CD4-positive, CD25-positive, alpha-beta regulatory T cell (primary cell): ENCODE data around the gene NUDT3. TPM values are rescaled to one million over a fixed set of nuclear protein-coding genes. Genes with fewer than 3 reads are reported as not detected.

Experiments
- ATAC-seq, 2 donors: fragments of 150-1000 bp; cut with Tn5 transposase; one replicate each; pipeline ENCODE4 v1.10.0; 2021; ENCODE audit warnings: low read depth in 2 of 2, moderate number of reproducible peaks in 2 of 2, moderate library complexity in 1 of 2
- DNase-seq, 3 donors: peaks; one replicate each; pipeline versions ENCODE4 v3.0.0 to v3.0.0-alpha.2; 2012 to 2022; ENCODE audit warnings: mixed read lengths in 1 of 3
- H3K27ac ChIP-seq: one replicate; pipeline ENCODE4 v1.7.0; 2013; ENCODE audit warnings: mild to moderate bottlenecking, low read length; ENCODE audit not compliant: insufficient read depth, poor library complexity, severe bottlenecking
- H3K27me3 ChIP-seq: one replicate; pipeline ENCODE4 v1.7.0; 2013; ENCODE audit warnings: low read length; ENCODE audit not compliant: control insufficient read depth, insufficient read depth
- H3K36me3 ChIP-seq: one replicate; pipeline ENCODE4 v1.7.0; 2013; ENCODE audit warnings: mild to moderate bottlenecking, low read length, moderate library complexity; ENCODE audit not compliant: control insufficient read depth, insufficient read depth
- H3K4me1 ChIP-seq: 2 replicates; pipeline ENCODE4 v1.7.0; 2013; ENCODE audit warnings: mild to moderate bottlenecking, low read length; ENCODE audit not compliant: insufficient read depth, control insufficient read depth, poor library complexity, severe bottlenecking
- H3K4me3 ChIP-seq: one replicate; pipeline ENCODE4 v1.7.0; 2013; ENCODE audit warnings: low read depth, mild to moderate bottlenecking, low read length, moderate library complexity
- H3K9me3 ChIP-seq, 2 experiments: 1 replicate in 1 of 2; 2 replicates in 1 of 2; pipeline ENCODE4 v1.7.0; 2013; ENCODE audit warnings: low read length in 2 of 2, mild to moderate bottlenecking in 1 of 2, moderate library complexity in 1 of 2; ENCODE audit not compliant: control insufficient read depth in 2 of 2
- H3K27ac Mint-ChIP-seq, 3 donors: one replicate each; pipeline ENCODE4 v1.8.0; 2020 to 2022; ENCODE audit warnings: mild to moderate bottlenecking in 3 of 3, mixed read lengths in 3 of 3, moderate library complexity in 2 of 3
- H3K27me3 Mint-ChIP-seq: one replicate; pipeline ENCODE4 v1.8.0; 2022; ENCODE audit warnings: mild to moderate bottlenecking, mixed read lengths
- H3K36me3 Mint-ChIP-seq: one replicate; pipeline ENCODE4 v1.8.0; 2020; ENCODE audit warnings: mixed read lengths
- H3K4me1 Mint-ChIP-seq, 4 donors: one replicate each; pipeline ENCODE4 v1.8.0; 2020 to 2022; ENCODE audit warnings: mixed read lengths in 4 of 4, mild to moderate bottlenecking in 1 of 4
- H3K4me3 Mint-ChIP-seq, 4 donors: one replicate each; pipeline ENCODE4 v1.8.0; 2020 to 2022; ENCODE audit warnings: mild to moderate bottlenecking in 4 of 4, mixed read lengths in 4 of 4, moderate library complexity in 3 of 4
- H3K9me3 Mint-ChIP-seq, 7 donors: one replicate each; pipeline ENCODE4 v1.8.0; 2020 to 2022; ENCODE audit warnings: mixed read lengths in 7 of 7, mild to moderate bottlenecking in 3 of 7, moderate library complexity in 2 of 7
- polyA plus RNA-seq, 4 donors: library from polyadenylated mRNA; unstranded; fragments of 300-500 nt; fragmentation: Illumina TruSeq; gene quantifications; one replicate each; pipeline ENCODE4 v1.2.3, GENCODE V29; 2021
- total RNA-seq: library from RNA; stranded (reverse); gene quantifications from one replicate; pipeline ENCODE4 v1.2.3, GENCODE V29; 2022

Gene NUDT3
- total RNA-seq (22.4 TPM), polyA plus RNA-seq (10 to 100 TPM in 1 of 4 donors, 1 to 10 TPM in 3; 8.5 to 10.1 (median 9.8) TPM)

DNA sequence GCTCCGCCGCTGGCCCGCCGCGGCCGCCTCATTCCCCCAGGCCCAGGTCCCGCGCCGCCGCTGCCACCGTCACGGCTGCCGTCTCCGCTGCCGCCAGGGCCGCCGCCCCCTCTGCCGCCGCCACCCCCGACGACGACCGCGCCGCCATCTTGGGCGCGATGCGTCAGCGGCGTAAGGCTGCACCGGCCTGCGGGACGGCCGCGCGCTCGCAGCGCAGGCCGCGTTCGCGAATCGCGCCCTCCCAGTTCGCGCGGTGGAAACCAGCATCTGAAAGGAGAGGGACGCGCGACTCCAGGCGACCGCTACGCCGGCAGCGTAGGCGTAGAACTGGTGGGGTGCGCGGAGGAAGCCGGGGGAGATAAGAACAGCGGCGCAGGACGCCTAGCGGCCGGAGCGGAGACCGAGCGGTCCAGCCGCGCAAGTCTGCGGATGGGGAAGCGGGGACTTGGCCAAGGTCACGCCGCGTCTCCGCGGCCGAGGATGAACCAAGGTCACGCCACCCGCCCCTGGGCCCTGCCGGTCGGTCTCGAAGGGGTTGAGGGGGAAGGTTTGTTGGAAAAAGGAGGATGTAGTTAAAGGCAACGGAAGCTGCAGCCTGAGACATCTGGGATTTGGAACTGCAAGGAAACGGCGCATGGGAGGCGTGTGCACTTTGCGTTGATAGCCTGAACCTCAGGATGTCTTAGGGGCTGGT lies at the start of gene NUDT3:
Gene NUDT3 (minus strand): TSS at position 173 of the 694 bp plus-strand sequence. CDS start 307 bp downstream, outside the sequence.
- no peaks in the 10 kb centered on the region for H3K27me3 Mint-ChIP-seq
- H3K27ac Mint-ChIP-seq, result peak within 1 kb of the TSS; percentile 88 to 96 (median 96)

DNA sequence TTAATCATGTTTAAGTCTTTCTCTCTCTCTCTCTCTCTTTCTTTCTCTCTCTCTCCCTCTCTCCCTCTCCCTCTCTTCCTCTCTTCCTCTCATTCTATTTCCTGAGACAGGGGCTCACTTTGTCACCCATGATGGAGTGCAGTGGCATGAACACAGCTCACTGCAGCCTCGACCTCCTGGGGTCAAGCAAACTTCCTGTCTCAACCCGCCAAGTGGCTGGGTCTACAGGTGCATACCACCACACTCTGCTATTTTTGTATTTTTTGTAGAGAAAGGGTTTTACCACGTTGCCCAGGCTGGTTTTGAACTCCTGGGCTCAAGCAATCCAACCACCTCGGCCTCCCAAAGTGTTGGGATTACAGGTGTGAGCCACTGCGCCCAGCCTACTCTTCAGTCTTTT lies 49.1 kb upstream of the NUDT3 start:
- DNase-seq (no peak), ATAC-seq (no peak)
- H3K4me3 Mint-ChIP-seq, result no peak overlapping the region
- Histone ChIP-seq H3K4me3 (no peak overlapping the region), H3K27me3 (no peaks in the 10 kb centered on the region), H3K27ac (no peak overlapping the region), H3K4me1 (no peaks in the 10 kb centered on the region), H3K9me3 (no peaks in the 10 kb centered on the region), H3K36me3 (no peaks in the 10 kb centered on the region)
- peaks cover 0 to 2% (median 0%) of the 10 kb centered on the region in 7 donors for H3K9me3 Mint-ChIP-seq
- H3K4me1 Mint-ChIP-seq, result no peaks in the 10 kb centered on the region
- H3K27me3 Mint-ChIP-seq, result no peaks in the 10 kb centered on the region
- H3K36me3 Mint-ChIP-seq, result no peaks in the 10 kb centered on the region
- no peak overlapping the region for H3K27ac Mint-ChIP-seq

More for the DNA sequence above, at the start of gene NUDT3:
- peaks cover 21% of the 10 kb centered on the region for H3K4me1 ChIP-seq
- no peaks in the 10 kb centered on the region for H3K9me3 ChIP-seq
- peaks cover 7 to 33% (median 19%) of the 10 kb centered on the region in 4 donors for H3K4me1 Mint-ChIP-seq
- peak within 1 kb of the TSS; percentile 87 for H3K27ac ChIP-seq
- DNase-seq (peak; percentile 87 to 97 (median 94)), ATAC-seq (peak; percentile 85 to 88)
- H3K4me3 Mint-ChIP-seq, result peak within 1 kb of the TSS in 3 of 4 donors; percentile 76 to 100 (median 98)
- no peaks in the 10 kb centered on the region for H3K27me3 ChIP-seq
- peaks cover 0 to 2% (median 0%) of the 10 kb centered on the region in 7 donors for H3K9me3 Mint-ChIP-seq
- no peaks in the 10 kb centered on the region for H3K36me3 ChIP-seq
- no peaks in the 10 kb centered on the region for H3K36me3 Mint-ChIP-seq
- H3K4me3 ChIP-seq, result peak within 1 kb of the TSS; percentile 92

DNA sequence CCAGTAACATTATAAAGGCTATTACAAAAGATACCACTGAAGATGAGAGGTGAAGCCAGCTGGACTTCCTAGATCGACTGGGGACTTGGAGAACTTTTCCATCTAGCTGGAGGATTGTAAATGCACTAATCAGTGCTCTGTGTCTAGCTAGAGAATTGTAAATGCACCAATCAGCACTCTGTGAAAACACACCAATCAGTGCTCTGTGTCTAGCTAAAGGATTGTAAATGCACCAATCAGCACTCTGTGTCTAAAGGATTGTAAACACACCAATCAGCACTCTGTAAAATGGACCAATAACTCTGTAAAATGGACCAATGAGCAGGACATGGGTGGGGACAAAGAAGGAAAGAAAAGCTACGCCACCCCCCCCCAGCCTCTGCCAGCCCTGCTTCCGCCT lies 47.0 kb upstream of the NUDT3 start:
- H3K36me3 Mint-ChIP-seq, result no peaks in the 10 kb centered on the region
- H3K9me3 Mint-ChIP-seq, result peaks cover 0 to 2% (median 0%) of the 10 kb centered on the region in 7 donors
- no peak overlapping the region for H3K4me3 ChIP-seq
- no peak overlapping the region for H3K27ac Mint-ChIP-seq
- no peaks in the 10 kb centered on the region for H3K4me1 Mint-ChIP-seq
- no peaks in the 10 kb centered on the region for H3K9me3 ChIP-seq
- no peaks in the 10 kb centered on the region for H3K36me3 ChIP-seq
- ATAC-seq, result no peak
- peak overlapping the region in 1 of 4 donors; percentile 27 for H3K4me3 Mint-ChIP-seq
- no peaks in the 10 kb centered on the region for H3K27me3 ChIP-seq
- H3K27ac ChIP-seq, result no peak overlapping the region
- no peaks in the 10 kb centered on the region for H3K27me3 Mint-ChIP-seq
- no peaks in the 10 kb centered on the region for H3K4me1 ChIP-seq
- DNase-seq, result no peak

DNA sequence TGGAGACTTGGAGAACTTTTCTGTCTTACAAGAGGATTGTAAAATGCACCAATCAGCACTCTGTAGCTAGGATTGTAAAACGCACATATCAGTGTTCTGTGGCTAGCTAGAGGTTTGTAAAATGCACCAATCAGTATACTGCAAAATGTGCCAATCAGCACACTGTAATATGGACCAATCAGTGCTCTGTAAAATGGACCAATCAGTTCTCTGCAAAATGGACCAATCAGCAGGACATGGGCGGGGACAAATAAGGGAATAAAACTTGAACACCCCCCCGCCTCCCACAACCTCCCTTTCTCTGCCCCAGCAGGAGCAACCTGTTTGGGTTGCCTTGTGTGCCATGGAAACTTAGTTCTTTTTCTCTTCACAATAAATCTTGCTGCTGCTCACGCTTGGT lies 46.2 kb upstream of the NUDT3 start:
- no peaks in the 10 kb centered on the region for H3K9me3 ChIP-seq
- H3K4me1 Mint-ChIP-seq, result no peaks in the 10 kb centered on the region
- H3K36me3 Mint-ChIP-seq, result no peaks in the 10 kb centered on the region
- H3K27me3 ChIP-seq, result no peaks in the 10 kb centered on the region
- H3K9me3 Mint-ChIP-seq, result peaks cover 0 to 2% (median 0%) of the 10 kb centered on the region in 7 donors
- H3K4me1 ChIP-seq, result no peaks in the 10 kb centered on the region
- no peak overlapping the region for H3K4me3 Mint-ChIP-seq
- H3K27ac ChIP-seq, result no peak overlapping the region
- no peaks in the 10 kb centered on the region for H3K36me3 ChIP-seq
- H3K4me3 ChIP-seq, result no peak overlapping the region
- H3K27me3 Mint-ChIP-seq, result no peaks in the 10 kb centered on the region
- no peak overlapping the region for H3K27ac Mint-ChIP-seq
- ATAC-seq, result no peak
- DNase-seq, result no peak

DNA sequence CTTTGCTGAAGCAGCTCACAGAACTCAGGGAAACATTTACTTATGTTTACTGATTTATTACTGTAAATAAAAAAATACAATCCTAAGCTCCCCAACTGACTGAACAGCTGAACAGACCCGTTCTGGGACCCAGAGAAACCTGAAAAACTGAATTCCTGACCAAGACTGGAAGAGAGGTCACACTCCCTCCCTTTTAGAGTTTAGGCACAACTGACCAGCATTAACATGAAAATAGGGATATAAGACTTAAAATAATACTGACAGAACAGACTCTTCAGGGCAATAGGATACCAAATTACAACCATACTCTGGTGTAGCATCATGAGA lies 45.1 kb upstream of the NUDT3 start:
- H3K4me1 ChIP-seq, result no peaks in the 10 kb centered on the region
- ATAC-seq (no peak), DNase-seq (no peak)
- Mint-ChIP-seq H3K9me3 (peaks cover 0 to 2% (median 0%) of the 10 kb centered on the region in 7 donors), H3K4me1 (no peaks in the 10 kb centered on the region), H3K27ac (peak overlapping the region in 1 of 3 donors; percentile 71), H3K4me3 (no peak overlapping the region), H3K36me3 (no peaks in the 10 kb centered on the region), H3K27me3 (no peaks in the 10 kb centered on the region)
- H3K9me3 ChIP-seq, result no peaks in the 10 kb centered on the region
- no peak overlapping the region for H3K27ac ChIP-seq
- no peaks in the 10 kb centered on the region for H3K36me3 ChIP-seq
- no peaks in the 10 kb centered on the region for H3K27me3 ChIP-seq
- no peak overlapping the region for H3K4me3 ChIP-seq

DNA sequence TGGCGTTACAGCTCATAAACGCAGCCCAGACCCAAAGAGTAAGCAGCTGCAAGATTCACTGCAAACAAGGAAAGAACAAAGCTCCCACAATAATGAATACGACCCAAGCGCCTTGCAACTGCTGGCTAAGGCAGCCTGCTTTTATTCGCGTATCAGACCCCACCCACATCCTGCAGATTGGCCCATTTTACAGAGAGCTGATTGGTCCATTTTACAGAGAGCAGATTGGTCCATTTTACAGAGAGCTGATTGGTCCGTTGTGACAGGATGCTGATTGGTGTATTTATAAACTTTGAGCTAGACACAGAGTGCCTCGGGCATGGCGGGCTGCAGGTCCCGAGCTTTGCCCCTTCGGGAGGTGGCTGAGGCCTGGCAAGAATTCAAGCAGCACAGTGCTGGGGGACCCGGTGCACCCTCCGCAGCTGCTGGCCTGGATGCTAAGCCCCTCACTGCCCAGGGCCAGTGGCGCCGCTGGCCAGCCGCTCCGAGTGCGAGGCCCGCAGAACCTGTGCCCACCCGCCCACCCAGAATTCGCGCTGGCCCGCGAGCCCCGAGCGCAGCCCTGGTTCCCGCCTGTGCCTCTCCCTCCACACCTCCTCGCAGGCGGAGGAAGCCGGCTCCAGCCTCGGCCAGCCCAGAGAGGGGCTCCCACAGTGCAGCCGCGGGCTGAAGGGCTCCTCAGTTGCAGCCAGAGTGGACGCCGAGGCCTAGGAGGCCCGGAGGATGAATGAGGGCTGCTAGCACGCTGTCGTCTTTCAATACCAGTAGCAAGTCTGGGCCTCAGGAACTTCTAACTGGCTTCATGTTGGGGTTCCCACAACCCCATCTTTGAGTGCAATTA lies 44.6 kb upstream of the NUDT3 start:
- DNase-seq (no peak), ATAC-seq (no peak)
- H3K9me3 ChIP-seq, result no peaks in the 10 kb centered on the region
- Mint-ChIP-seq H3K4me1 (no peaks in the 10 kb centered on the region), H3K27me3 (no peaks in the 10 kb centered on the region), H3K4me3 (no peak overlapping the region), H3K9me3 (peaks cover 0 to 4% (median 0%) of the 10 kb centered on the region in 7 donors), H3K36me3 (no peaks in the 10 kb centered on the region), H3K27ac (no peak overlapping the region)
- H3K4me1 ChIP-seq, result no peaks in the 10 kb centered on the region
- H3K27me3 ChIP-seq, result no peaks in the 10 kb centered on the region
- H3K36me3 ChIP-seq, result no peaks in the 10 kb centered on the region
- no peak overlapping the region for H3K27ac ChIP-seq
- H3K4me3 ChIP-seq, result no peak overlapping the region

DNA sequence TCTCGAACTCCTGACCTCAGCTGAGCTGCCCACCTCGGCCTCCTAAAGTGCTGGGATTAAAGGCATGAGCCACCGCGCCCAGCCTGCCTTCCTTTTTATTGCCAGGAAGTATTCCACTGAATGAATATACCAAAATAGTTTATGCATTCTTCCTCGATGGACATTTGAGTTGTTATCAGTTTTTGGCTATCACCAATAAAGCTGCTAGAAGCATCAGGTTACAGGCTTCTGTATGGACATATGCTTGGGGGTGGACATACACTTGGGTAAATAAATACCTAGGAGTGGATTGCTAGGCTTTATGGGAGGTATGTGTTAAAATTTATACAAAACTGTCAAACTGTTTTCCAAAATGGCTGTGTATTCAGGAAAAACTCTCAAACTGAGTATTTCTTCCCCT lies 43.4 kb upstream of the NUDT3 start:
- no peaks in the 10 kb centered on the region for H3K36me3 Mint-ChIP-seq
- H3K27me3 Mint-ChIP-seq, result peaks cover 7% of the 10 kb centered on the region
- ATAC-seq (no peak), DNase-seq (no peak)
- Histone ChIP-seq H3K36me3 (no peaks in the 10 kb centered on the region), H3K27me3 (no peaks in the 10 kb centered on the region), H3K9me3 (no peaks in the 10 kb centered on the region), H3K4me3 (no peak overlapping the region), H3K4me1 (no peaks in the 10 kb centered on the region), H3K27ac (no peak overlapping the region)
- H3K9me3 Mint-ChIP-seq, result peaks cover 0 to 4% (median 0%) of the 10 kb centered on the region in 7 donors
- no peak overlapping the region for H3K27ac Mint-ChIP-seq
- H3K4me1 Mint-ChIP-seq, result no peaks in the 10 kb centered on the region
- H3K4me3 Mint-ChIP-seq, result no peak overlapping the region
